ENCODE data around the gene CLK1. TPM values are rescaled to one million over a fixed set of nuclear protein-coding genes. Genes with fewer than 3 reads are reported as not detected.
"Not testable (repeated sequence)": the region's sequence is repeated elsewhere in the genome, so short reads cannot be mapped to it uniquely, and the experiment has no call there.

The CLK1 gene
- total RNA-seq, 1 donor from 2014 or later = 244 TPM

DNA sequence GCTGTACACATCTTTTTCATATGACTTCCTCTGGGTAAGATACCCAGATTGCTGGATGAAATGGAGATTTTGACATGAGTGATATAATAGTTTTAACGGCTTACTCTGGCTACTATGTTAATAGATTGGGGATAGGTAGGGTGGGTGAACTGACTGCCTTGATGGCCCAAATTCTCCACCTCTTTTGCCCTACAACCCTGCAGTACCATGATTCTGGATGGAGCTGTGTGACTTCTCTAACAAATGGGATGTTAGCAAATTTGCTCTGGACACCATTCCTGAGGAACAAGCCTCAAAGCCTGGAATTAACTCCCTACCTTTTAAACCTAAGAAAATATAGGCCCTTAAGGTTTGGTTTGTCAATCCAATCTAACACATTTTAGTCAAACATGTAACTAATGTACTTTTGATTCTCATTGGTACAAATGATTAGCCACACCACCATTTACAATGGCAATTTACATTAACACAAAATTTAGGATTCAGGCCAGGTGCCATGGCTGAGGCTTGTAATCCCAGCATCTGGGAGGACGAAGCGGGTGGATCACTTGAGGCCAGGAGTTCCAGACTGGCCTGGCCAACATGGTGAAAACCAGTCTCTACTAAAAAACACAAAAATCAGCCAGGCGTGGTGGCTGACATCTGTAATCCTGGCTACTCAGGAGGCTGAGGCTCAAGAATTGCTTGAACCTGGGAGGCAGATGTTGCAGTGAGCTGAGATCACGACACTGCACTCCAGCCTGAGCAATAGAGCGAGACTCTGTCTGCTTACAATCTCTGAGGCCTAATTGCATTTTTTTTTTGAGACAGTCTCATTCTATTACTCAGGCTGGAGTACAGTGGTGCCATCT lies 12.8 kb downstream of the CLK1 start:
- DNase-seq = no peak

DNA sequence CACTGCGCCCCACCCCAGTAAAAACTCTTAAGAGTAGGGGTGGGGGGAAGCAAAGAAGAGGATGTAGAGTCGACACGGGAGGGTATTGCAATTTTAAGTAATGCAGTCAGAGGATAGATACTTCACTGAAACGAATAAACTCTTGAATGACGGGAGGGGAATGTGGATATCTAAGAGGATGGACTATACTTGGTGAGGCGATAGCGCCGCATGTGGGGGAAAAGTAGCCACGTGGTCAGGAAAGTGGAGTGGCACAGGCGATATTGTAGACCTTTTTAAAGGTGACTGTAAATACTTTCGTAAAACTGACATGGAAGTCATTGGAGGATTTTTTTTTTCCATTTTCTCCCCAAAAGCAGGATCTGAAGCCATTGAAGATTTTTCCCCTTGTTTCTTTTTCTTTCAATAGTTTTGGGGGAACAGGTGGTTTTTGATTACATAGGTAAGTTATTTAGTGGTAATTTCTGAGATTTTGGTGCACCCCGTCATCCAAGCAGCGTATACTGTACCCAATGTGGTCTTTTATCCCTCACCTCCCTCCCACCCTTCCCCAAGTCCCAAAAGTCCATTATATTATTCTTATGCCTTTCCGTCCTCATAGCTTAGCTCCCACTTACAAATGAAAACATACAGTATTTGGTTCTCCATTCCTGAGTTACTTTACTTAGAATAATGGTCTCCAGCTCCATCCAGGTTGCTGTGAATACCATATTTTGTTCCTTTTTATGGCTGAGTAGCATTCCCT lies 13.8 kb downstream of the CLK1 start:
- DNase-seq = no peak

DNA sequence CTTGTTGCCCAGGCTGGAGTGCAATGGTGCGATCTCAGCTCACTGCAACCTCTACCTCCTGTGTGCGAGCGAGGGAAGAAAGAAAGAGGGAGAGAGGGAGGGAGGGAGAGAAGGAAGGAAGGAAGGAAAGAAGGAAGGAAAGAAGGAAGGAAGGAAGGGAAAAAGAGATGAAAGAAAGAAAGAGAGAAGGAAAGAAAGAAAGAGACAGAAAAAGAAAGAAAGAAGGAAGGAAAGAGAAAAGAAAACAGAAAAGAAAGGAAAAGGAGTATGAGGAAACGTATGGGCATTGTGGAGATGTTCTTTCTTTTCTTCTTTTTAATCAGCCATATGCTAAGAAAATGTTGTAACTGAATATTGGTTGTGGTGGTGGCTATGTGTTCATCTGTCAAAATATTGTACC lies 16.5 kb downstream of the CLK1 start:
- DNase-seq = no peak

DNA sequence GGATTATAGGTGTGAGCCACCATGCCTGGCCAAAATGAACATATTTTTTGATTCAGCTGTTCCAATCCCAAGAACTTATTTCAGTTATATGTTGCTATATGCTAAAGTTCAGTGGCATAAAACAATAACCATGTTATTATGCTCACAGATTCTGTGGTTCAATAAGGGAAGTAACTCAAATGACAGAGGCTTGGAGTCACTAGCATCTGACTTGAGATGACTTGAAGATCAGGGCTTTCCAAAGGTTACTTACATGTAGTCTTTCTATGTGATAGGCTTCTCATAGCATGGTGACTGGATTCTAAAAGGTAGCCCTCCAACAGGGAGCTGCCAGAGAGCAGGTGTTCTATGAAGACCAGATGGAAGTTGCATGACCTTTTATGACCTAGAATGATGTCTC lies 17.2 kb downstream of the CLK1 start:
- no peak for DNase-seq

DNA sequence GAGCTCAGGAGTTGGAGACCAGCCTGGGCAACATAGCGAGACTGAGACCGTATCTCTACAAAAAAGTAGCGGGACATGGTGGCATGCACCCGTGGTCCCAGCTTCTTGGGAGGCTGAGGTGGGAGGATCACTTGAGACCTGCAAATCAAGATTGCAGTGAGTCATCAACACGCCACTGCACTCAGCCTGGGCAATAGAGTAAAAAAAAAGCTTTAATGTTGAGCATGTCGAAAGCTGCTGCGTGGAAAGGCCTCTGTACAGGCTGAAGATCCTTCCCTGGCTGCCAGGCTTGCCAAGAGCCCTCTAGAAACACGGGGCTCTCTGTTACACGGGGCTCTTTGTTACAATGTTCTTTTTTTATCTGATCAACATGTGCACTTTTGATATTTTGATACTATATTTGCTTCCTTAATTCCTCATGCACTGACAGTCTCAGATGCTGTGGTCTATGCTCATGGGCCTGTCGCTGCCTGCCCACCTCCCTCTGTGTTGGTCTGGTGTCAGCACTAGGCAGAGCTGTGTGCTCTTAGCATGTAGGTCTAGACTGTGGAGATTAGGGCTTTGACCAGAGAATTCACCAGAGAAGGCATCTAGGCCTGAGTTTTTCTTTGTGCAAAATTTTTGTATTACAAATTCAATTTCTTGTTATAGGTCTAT lies 18.7 kb downstream of the CLK1 start:
- no peak for DNase-seq

DNA sequence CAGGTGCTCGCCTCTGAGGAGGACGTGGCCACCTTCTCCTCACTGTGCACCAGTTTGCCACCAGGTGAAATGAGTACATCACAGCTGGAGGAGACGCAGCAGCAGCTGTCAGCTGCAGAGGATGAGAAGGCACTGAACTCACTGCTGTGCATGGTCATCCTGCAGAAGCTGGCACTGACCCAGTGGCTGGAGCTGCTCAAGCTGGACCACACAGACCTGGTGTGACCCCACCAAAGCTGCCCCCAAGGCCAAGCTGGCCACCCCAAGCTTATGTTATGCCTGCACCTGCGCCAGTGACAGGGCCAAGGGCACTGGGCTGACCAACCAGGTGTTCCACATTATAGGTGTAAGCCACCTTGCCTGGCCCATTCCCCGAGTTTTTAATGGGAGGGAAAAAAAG lies 19.3 kb downstream of the CLK1 start:
- no peak for DNase-seq

DNA sequence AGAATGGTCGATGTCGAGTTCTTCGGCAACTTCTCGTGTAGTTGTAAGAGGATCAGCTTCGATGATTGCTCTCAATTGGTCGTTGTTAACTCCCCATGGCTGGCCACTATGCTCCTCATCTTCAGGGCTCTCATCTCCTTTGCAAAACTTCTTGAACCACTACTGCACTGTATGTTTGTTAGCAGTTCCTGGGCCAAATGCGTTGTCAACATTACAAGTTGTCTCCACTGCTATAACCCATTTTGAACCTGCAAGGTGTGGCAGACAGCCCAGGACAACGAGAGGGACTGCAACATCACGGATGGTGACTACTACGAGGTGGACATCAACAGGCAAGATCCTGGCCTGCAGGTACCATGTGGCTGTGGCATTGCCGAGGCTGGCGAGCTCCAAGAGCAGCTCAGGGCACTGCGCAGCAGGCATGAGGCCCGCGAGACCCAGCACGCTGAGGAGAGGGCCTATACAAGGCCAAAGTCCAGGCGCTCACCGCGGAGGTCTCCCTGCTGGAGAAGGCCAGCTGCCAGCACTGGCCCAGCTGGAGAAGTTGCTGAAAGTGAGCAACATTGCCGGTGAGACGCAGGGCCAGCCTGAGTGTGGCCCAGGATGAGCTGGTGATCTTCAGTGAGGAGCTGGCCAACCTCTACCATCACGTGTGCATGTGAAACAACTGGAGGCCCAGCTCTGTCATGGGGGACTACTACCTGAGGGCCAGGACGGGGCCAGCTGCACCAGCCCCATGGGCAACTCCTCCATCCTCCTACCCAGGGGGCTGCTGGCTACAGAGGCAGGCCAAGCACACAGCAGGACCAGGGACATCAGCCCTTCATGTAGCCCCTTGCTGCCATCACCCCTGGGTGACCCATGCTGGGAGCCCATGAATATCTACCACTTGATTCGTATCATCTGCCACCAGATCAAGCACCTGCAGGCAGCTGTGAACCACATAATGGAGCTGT lies 20.2 kb downstream of the CLK1 start:
- DNase-seq = no peak

DNA sequence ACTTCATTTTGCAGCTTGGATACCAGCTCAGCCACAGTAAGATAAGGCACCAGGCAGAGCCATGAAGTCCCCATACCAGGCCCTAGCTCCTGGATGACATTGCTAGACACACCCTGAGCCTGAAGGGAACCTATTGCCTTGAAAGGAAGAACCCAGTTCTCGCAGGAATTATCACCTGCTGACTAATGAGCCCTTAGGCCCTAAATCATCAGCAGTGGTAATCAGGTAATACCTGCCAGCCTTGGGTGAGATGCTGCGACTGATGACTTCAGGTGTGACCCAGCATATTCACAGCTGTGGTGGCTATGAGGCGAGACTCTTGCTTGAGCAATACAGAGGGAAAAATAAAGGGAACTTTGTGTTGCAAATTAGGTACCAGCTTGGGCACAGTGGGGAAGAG lies 24.9 kb downstream of the CLK1 start:
- DNase-seq = no peak

DNA sequence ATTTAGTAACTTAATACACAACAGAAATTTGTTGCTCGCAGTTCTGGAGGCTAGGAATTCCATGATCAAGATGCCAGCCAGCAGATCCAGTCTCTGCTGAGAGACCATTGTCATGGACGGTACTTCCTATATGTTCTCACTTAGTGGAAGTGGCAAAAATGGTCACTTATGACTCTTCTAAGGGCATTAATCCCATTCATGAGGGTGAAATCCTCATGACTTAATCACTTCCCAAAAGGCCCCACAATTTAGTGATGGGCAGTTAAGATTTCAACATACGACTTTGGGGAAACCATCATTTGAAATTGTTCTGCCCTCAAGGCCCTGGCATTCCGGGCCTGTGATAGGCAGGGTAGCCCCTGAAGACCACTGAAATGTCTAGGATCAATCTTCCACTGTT lies 29.8 kb downstream of the CLK1 start:
- no peak for DNase-seq

DNA sequence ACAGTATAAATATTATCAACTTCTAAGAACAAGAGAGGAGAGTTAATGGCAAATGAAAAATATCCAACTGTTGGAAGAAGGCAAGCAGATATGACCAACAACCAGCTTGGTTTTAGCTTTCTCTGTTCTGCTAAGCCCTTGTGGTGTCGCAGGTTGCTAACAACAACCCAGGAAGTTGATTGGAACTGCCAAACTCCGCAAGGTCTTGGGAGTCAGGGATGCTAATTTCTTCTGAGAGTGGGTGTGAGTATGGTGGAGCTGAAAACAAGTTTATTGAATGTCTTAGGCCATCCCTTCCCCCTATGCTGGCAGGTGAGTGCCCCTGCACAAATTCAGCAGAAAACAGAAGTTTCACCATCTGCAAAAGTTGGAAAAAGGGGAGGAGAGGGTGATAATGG lies 35.2 kb downstream of the CLK1 start:
- no peak for DNase-seq

DNA sequence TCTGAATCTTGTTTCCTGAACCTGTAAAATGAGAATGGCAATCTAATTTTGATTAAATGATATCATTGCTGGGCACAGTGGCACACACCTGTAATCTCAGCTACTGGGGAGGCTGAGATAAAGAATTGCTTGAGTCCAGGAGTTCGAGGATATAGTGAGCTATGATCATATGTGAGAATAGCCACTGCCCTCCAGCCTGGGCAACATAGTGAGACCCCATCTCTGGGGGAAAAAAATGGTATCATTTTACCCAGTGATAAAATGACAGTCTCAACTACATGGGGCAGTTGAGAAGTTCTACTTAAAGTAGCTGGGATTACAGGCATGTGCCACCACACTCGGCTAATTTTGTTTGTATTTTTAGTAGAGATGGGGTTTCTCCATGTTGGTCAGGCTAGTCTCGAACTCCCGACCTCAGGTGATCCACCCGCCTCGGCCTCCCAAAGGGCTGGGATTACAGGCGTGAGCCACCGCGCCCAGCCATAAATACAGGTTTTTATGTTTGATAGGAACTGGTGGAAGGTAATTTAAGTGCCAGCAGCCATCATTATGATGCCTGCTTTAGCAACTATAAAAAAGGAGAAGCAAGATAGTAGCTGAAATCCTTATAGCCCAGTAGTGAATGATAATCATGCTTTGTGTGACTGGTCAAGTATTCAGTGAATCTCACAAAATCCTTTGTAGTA lies 35.7 kb downstream of the CLK1 start:
- DNase-seq = no peak

DNA sequence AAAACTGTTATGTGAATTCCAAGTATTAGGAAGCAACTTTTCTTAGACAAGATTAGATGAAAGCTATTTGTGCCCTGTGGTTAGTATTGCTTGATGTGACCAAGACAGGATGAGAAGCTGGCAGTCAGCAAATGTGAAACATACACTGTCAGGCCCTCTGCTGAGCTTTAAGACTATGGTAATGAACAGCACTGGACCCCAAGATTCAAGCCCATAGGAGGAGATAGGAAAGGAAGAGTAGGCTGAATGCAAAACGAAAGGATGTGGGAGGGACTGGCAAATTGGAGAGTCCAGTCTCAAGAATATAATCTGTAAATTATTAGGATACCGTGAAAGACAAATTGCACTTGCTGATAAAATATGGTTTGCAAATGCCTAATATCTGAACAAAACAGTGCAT lies 36.4 kb downstream of the CLK1 start:
- no peak for DNase-seq

DNA sequence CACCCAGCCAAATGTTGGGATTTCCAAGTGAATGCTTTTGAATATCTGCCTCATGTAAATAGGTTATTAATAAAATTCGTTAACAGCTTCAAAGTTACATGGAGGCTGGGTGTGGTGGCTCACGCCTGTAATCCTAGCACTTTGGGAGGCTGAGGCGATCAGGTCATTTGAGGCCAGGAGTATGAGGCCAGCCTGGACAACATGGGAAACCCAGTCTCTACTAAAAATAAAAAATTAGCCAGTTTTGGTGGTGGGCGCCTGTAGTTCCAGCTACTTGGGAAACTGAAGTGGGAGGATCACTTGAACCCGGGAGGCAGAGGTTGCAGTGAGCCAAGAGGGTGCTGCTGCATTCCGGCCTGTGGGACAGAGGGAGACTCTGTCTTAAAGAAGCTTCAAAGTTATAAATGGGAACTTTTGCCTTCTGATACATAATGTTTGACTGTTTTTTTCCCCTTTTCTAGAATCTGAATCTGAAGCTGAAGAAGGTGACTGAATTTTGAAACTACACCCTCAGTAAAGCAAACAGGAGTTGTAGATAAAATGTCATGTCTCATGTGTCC lies 42.7 kb downstream of the CLK1 start:
- DNase-seq = no peak

DNA sequence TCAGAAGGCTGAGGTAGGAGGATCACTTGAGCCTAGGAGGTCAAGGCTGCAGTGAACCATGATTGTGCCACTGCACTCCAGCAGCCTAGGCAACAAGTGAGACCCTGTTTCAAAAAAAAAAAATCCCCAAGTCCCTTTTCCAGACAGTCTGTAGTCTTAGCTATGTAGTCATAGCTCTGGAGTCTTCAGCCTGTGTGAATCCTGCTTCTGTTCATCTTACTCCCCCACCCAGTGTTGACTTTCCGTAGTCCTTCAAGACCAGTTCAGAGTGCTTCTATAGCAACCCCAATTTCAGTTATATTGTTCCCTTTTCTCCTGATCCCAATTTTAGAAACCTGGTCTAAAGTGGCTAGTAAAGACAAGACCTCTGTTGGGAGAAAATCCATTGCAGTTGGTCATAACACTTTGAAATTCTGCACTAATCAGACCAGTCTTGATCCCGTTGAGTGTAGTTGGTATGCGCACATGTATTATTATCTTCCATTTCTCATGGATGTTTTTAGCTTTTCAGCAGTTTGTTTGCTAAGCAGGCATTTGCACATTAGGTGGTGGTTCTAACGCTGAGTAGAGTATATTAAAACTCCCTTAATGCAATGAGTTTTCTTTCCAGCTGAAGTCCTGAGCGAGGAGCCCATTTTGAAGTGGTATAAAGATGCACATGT lies 43.8 kb downstream of the CLK1 start:
- DNase-seq = no peak

DNA sequence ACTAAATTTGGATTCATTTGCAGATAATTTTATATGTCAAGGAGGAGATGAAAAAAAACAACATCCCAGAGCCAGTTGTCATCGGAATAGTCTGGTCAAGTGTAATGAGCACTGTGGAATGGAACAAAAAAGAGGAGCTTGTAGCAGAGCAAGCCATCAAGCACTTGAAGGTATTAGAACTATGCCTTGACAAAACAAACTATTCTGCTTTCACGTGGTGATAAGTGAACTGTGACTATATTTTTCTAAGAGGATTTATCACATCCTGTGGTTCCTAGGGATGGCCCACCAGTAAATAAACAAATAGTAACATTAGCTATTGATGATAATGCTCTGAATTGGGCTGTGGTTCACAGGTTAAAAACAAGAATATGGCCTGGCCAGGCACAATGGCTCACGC lies 45.7 kb downstream of the CLK1 start:
- not testable (repeated sequence) for DNase-seq

DNA sequence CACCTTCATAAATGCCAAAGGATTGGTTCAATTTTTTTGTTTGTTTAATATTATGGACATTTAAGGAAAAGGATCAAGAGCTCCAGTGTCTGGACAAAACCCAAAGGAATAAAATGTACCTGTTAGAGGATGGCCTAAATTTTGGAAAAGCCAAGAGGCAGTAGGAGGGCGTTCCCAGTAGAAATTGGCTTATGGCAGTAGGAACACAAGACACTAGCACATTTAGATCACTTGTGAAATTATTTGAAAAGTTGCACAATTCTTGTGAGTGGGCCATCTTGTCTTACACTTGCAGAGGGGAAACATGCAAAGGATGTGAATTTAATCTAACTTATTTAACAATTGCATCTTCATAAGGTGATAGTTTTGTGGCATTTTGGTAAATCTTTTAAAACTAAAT lies 49.5 kb downstream of the CLK1 start:
- no peak for DNase-seq

DNA sequence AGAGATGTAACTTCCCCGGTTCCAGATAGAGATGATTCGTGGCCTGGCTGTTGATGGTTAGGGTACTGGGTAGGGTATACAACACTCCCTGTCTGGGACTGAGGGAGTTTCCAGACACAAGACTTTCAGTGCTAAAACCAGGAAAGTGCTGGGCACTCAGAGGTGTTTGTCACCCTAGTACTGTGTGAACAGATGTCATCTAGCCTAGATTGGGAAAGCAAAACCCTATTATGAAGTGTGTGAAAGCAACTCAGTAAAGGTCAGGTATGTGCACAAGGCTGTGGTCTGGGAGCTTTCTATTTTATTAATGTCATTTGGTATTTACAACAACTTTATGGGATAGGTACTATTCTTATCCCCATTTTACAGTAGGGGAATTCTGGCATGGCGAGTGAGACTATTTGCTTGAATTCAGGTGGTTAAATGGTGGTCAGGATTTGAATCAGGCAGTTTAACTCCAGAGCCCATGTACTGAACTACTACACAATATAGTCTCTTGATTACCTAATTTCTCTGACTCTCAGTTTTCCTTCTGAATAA lies 50.1 kb downstream of the CLK1 start:
- no peak for DNase-seq

DNA sequence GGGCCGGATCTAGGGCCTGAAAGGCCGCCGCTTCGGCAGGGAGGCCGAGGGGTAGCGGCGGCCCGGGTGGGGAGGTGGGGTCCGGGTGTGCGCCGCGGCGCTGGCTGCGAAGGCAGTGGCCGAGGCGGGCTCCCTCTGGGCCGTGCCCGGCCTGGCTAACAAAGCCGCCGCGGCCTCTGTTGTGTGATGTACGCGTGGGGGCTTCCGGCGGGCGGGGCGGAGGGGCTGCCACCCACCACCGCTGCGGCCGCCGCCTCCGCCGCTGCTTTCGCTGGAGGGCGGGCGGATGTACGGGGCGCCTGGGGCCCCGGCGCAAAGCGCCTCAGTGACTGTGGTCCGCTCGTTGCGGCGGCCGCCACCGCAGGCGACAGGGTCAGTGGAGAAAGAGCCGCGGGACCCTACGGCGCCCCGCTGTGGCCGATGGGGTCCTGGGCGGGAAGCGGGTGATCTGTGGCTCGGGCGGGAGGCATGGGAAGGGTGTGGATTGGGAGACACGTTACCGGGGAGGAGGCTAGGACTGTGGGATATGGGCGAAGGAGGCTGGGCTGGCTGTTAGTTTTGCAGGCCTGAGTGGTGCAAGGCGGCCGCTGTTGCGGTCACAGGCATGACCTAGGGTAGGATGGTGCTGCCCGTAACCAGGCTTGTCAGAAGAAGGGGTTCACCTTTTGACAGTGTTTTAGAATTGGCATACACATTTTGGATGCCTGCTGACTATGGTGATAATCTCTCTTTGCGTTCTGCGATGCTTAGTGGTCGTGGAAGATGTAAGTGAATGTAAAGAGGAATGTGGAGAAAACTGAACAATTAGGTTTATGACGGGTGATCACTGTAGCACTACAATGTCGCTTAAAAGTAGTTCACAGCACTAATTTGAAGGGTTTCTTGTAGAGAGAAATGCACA lies 52.1 kb downstream of the CLK1 start:
- DNase-seq = peak; percentile 38

All from occipital lobe (tissue), 2 donors.